COLO829 (cell line): Measurements from ENCODE around the gene ZNF423.

Experiments used
- DNase-seq: peaks from one replicate; pipeline ENCODE4 v3.0.0; 2012; ENCODE audit warnings: low spot score

Gene ZNF423

GRCh38 chr16:49782405-49782804 lies 73.5 kb downstream of the ZNF423 start:
- no peak for DNase-seq

GRCh38 chr16:49781401-49781800 lies 74.5 kb downstream of the ZNF423 start:
- DNase-seq = no peak

DNA sequence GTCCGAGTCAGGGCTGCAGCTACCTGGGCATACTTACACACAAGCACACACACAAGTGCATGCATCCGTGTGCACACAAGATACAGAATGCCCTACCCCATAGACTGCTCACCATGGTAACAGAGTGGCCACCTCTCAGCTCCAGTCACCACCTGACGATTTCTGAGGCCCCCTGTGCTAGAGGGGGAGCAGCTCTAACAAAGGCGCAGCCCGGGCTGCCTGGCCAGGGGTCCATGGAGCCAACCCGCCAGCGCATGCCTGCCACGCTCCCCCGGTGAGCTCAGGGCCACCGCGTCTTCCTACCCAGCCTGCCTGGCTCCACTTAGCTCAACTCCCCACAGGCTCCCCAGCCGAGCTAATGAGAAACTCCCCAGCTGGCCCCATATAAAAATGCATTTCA lies 75.5 kb downstream of the ZNF423 start:
- no peak for DNase-seq

DNA sequence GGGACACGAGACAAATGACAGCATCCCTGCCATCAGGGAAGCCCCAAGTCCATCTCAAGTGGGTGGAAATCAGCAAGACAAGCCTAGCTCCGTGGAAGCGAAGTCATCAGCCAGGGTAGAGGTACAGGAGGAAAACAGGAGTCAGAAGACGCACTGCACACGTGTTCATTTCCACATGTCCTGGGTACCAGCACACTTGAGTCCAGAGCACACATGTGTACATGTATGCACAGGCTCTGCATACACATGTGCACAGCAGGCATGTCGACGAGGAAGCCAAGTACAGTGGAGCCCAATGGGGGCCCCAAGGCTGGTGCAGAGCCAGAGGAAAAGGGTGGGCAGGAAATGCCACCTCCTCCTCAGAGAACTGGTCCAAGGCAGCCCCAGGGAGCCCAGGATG lies 75.9 kb downstream of the ZNF423 start:
- DNase-seq = no peak

GRCh38 chr16:49778202-49778930 lies 77.5 kb downstream of the ZNF423 start:
- DNase-seq = no peak

- no peak for DNase-seq
These were observed 79.2 kb downstream of the ZNF423 start for GRCh38 chr16:49776734-49777133.

DNA sequence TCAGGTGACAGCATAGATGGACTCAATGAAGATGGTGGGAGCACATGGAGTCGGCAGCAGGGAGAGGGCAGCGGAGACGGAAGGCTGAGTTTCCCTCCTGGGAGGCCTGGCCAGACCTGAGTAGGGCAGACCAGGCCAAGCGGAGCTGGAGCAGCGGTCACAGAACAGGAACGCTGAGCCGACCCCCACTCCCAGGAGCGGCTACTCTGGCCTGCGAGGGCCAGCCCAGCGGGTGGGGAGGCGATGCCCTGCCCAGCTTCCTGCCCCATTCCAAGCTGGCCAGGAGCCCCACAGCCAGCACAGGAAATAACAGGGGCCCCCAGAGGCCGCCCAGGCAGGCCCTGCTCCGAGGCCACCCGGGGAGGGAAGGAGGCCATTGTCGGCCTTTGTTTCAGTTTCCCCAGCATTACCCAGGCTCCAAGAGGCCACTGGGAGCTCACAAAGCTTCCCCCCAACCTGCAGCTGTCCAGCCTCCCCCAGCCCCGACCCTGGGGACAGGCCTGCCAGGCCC lies 79.8 kb downstream of the ZNF423 start:
- DNase-seq = no peak

DNA sequence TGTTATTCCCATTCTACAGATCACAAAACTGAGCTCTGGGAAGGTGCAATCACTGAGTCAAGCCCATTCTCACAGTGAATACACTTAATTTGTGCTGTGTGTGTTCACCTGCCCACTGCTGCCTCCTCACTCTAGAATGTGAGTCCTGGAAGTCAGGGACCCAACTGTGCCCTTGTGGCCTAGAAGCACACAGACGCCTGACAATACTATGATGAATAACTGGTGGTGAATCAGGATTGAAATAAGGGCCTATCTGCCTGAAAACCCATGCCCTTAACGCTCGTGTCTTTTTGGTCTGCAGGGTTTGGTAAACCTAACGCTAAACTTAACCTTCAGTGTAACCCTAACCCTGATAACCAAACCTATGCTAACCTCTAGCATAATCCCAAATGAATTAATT lies 80.3 kb downstream of the ZNF423 start:
- DNase-seq = no peak

DNA sequence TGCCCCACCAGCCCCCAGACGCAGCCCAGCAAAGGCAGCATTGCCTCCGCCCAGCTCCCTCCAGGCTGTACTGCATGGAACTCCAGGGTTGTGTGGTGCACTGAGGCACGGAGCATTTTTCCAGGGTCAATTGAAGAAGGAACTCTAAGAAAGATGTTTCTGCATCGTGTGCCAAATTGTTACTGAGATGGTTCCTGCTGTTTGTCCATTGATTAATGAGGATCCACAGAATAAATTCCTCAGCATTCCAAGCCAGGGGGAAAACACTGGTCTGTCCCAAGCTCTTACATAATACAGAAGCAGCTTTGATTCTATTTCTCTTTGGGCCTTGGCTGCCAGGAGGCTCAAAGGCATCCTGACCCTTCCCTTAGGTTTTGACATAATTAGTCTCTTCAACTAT lies 80.9 kb downstream of the ZNF423 start:
- no peak for DNase-seq

- no peak for DNase-seq
These were observed 82.1 kb downstream of the ZNF423 start for GRCh38 chr16:49773534-49774475.

GRCh38 chr16:49767998-49768397 lies 87.9 kb downstream of the ZNF423 start:
- no peak for DNase-seq

GRCh38 chr16:49767414-49767813 lies 88.5 kb downstream of the ZNF423 start:
- DNase-seq = no peak

GRCh38 chr16:49766225-49766624 lies 89.7 kb downstream of the ZNF423 start:
- DNase-seq = no peak

DNA sequence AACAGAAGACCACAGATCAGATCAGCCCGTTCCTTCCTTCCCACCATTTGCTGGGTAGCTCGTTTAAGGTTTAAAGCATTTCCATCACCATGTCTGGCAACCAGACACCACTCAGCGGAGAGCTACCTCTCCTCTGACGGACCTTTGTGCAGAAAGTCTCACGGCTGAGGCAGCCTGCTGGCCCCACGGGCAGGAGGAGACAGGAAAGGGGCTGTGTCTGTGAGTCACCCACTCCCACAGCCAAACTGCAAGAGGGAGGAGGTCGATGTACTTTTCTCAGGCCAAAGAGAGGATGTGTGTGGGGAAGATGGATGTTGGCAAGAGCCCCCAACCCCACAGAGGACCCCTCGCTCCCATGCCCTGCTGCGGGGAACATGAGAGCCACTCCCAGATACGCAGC lies 92.1 kb downstream of the ZNF423 start:
- DNase-seq = no peak

GRCh38 chr16:49760815-49761214 lies 95.1 kb downstream of the ZNF423 start:
- DNase-seq = no peak

DNA sequence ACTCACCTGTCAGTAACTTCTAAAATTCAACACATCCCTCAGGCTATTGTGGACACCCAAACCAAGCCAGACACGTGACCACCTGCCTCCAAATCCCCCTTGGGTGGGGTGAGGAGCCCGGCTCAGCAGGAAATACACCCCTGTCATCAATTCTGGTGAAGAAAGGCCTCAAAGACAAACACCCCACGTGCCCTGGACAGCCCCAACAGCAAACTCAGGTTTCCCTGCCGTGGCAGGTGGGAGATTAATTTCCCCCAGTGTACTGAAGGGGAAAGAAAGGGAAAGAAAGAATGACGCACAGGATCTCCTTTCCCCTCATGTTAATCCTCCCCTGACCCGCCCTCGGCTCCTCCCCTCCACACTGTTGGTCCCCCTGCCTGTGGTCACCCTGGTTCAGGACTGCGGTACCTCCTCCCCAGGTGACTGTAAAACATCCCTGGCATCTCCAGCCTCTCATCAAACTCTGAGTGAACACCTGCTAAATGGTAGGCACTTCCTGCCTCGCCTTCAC lies 98.3 kb downstream of the ZNF423 start:
- DNase-seq = no peak

DNA sequence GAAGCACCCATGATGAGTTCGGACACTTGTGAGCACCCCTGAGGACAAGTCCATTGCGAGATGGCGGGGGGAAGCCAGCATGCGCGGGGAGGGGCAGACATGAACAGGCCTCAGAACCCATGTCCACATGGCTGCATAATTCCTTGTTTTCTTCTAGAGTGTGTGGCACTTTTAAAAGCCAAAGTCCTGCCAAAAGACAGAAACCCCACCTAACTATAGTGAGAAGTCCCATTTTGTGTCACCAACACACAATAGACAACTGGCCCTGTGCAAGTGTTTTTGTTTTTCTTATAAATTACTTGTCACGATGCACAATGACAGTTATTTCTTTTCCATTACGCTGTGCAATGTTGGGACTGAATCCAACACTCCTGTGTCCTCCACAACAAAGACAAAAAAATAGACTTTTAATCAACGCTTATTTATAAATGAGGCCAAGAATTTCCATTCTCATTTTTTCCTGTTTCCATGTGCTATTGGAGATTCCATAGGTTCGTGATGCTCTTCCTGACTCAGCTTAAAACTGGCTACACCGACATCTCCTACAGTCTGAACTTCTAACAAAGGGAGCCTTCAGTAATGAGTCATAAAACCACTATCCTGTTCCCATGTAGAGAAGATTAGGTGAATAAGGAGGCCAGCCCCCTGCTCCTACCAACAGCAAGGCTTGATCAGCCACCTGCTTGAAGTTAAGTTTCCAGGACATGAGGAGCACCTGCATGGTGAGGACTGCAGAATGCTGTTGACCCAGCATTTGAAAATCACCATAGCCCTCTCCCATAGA lies 98.9 kb downstream of the ZNF423 start:
- no peak for DNase-seq

DNA sequence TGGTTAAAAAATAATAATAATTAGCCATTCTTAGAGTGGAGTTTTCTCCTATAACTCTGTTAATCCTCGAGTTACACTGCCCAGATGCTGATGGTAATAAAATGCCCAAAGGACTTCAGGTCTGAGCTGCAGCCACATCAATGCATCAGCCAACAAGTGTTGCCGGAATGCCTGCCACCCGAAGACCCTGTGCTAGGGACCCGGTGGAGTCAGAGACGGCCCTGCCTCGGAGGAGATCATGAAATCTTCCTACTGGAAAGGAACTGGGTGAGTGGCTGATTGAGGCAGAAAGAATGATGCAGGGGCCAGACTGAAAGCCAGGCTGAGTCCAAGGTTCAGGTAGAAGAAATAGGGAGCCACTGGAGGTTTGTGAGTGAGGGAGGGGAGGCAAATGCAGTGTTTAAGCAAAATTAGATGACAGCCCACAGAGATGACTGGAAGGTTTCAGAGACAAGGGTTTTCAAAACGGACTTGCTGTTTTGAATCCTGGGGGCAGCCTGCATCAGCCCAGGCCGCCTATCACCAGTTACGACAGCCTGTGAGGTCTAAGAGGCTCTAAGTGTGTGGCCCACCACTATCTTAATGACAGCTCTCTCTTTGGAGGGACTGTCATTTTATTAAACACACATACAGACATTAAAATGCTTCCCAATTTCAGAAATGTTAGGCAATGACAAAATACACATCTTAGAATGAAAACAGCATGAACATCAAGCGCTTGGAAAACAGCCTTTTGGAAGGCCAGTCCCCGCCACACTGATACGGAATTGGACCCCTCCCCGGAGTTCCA lies 100.0 kb downstream of the ZNF423 start:
- DNase-seq = no peak

DNA sequence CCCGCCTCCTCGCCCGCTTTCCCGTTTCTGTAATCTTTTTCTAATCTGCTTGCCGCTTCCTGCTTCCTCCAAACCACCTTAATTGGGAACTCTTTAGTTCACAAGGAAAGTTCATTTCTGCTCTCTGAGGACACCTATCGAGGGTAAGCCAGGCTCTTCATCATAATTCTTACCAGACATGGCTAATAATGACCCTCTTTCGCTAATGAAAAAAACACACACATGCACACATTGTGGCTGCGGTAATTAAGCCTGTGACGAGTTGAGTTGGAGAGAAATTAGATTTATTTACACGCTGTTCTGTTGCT lies 100.6 kb downstream of the ZNF423 start:
- DNase-seq = no peak

- DNase-seq = no peak
These were observed 101.2 kb downstream of the ZNF423 start for GRCh38 chr16:49754495-49755312.
